Esophagus mucosa (tissue), 1 donor: ENCODE results near the gene EFL1. TPM values are rescaled to one million over a fixed set of nuclear protein-coding genes. Genes with fewer than 3 reads are reported as not detected.
"Not testable (repeated sequence)": the region's sequence is repeated elsewhere in the genome, so short reads cannot be mapped to it uniquely, and the experiment has no call there.

Source experiments
- ATAC-seq: fragments of 200-7000 bp; cut with Tn5 transposase; one replicate; pipeline ENCODE4 v1.9.1; 2020
- total RNA-seq: library from RNA; stranded (reverse); gene quantifications from one replicate; pipeline ENCODE4 v1.2.4, GENCODE V29; 2023
- donor health status: DM: yes; HTN: yes; CAD: no.

Gene EFL1
- total RNA-seq, 1 donor from 2014 or later = 14.5 TPM

DNA sequence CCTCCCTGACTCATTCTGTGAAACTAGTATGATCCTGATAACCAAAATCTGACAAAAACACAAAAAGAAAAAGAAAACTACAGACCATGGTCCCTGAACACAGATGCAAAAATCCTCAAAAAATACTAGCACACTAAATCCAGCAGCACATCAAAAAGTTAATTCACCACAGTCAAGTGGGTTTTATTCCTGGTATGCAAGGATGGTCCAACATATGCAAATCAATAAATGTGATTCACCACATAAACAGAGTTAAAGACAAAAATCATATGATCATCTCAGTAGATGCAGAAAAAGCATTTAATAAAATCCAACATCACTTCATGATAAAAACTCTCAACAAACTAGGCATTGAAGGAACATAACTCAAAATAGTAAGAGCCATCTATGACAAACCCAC is 12.9 kb upstream of the EFL1 start:
- no peak for ATAC-seq

DNA sequence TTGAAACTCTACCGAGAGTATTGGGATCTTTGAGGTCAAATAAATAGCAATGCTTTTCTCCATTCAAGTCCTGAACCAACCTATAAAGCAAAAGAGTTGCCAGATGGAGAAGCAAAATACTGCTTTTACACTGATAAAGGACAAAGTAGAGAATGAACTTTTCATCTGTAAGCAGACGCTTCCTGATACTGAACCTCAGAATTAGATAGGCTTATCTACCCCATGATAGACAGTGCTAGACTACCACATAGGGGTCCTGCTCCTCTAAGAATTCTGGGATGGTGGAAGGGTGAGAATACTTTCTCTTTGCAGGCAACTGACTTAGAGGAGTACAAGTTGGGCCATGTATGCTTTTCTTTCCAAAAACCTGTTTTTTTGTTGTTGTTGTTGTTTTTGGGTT is 9.6 kb upstream of the EFL1 start:
- ATAC-seq = no peak

DNA sequence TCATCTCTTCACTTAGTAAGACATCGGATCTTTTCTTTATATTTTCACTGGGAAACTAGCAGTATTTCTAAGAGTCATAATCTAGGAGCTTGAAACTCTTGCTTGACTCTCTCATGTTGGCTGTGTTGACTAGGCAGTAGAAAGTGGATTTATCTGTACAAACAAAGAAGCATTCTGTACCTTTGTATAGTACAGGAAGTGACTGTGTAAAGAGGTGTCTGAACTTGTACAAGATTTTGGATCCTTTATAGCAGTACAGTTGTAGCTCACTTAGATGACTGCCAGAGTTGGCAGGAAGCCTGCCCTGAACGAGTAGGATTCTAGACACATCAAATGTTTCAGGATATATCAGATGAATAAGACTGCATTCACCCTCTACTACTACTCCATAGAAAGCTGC is 5.9 kb upstream of the EFL1 start:
- peak; percentile 99 for ATAC-seq

- ATAC-seq = not testable (repeated sequence)
These were observed 4.6 kb upstream of the EFL1 start for GRCh38 chr15:82267137-82267536.

DNA sequence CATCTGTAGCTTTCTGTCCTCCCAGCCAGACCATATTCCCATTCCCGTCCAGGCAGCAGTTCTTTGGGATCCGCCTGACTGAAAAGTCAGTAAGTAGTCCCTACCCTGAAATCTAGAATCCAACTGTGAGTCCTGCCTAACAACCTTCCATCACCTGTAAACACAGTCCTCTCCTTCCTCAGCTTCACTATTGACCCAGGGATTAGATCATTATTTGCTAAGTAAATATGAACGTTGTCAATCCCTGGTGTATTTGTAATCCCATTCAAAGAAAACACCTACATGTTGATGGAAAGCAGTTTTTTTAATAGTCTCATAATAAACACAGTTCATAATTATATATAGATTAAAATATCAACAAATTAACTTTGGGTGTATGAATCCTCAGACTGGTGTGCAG is 816 bp upstream of the EFL1 start:
- ATAC-seq = peak; percentile 23

- peak; percentile 71 for ATAC-seq
These were observed 740 bp downstream of the EFL1 start for GRCh38 chr15:82261566-82262421.

DNA sequence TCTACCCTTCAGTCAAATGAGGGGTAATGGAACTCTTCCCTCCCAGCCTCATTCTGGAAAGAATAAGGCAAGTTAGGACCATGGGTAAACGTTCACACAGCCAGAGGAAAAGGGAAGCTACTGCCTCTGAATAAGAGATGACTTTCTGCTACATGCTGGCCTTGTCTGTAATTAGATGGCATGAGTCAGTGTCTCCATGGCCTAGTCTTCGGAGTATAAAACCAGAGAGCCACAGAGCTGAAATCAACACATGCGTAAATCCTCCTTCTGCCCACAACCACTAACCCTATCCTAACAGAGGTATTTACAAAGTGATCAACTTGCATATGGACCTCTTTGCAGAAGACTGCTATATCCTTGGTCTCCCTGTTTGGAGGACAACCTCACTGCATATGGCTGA is 14.3 kb downstream of the EFL1 start:
- not testable (repeated sequence) for ATAC-seq

DNA sequence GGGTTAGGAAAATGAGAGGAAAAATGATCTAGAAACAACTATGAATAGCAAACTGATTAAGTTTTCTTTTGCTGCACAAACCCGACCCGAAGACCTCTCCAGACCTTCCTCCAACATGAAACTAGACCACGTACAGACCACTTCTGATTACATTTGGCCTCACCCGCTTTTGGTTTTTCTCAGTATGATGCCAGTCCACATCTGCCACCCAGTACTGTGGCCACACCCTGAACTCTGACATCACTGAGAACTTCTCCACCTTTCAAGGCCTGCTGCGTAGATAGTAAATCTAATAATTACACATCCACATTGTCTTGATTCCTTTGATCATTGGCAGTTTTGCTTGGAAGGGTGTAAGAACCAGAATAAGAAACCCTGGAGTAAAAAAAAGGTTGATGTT is 16.6 kb downstream of the EFL1 start:
- not testable (repeated sequence) for ATAC-seq

- ATAC-seq = not testable (repeated sequence)
These were observed 18.9 kb downstream of the EFL1 start for GRCh38 chr15:82243644-82244043.

GRCh38 chr15:82241836-82242499 is 20.6 kb downstream of the EFL1 start:
- ATAC-seq = not testable (repeated sequence)

GRCh38 chr15:82239685-82240391 is 22.7 kb downstream of the EFL1 start:
- no peak for ATAC-seq

DNA sequence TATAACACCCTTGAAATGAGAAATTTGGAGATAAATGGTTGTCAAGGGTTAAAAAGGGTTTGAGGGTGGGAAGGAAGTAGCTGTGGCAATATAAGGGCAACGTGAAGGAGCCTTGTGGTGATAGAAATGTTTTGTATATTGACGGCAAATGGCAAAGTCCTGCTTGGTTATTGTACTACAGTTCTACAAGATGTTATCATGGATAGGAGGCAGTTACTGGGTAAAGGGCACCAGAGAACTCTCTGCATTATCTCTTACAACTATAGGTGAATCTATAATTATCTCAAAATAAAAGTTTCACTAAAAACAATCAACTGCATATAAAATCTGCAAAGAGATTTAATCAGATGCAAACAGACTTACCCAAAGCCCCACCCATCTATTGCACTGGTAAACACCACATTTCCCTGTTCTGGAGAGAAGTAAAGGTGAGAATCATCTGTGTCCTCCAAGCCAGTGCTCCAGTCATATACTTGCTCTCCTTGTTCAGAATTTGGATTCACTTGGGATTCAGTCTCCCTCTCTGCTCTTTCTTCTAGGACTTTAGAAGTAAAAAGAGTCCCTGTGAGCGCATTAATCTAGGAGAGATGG is 24.5 kb downstream of the EFL1 start:
- ATAC-seq = not testable (repeated sequence)

DNA sequence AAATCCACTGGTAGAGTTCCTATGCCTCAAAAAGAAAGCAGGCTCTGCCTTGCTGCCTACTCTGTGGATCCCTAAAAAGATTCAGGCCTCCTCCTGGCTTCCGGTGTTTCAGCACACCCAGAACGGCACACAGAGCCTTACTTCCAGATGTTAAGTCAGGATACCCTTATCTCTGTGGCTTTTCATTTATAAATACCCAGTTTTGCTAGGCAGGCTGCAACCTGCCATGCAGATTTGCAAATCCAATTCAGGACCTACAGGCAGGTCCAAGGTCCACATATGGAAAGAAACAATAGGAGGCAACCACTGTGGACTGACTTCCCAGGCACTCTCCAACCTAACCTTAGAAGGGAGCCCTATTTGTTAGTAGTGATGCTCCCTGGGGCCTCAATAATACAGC is 30.7 kb downstream of the EFL1 start:
- ATAC-seq = no peak

- ATAC-seq = no peak
These were observed 31.3 kb downstream of the EFL1 start for GRCh38 chr15:82231233-82231632.

- ATAC-seq = no peak
These were observed 33.8 kb downstream of the EFL1 start for GRCh38 chr15:82228750-82229149.

DNA sequence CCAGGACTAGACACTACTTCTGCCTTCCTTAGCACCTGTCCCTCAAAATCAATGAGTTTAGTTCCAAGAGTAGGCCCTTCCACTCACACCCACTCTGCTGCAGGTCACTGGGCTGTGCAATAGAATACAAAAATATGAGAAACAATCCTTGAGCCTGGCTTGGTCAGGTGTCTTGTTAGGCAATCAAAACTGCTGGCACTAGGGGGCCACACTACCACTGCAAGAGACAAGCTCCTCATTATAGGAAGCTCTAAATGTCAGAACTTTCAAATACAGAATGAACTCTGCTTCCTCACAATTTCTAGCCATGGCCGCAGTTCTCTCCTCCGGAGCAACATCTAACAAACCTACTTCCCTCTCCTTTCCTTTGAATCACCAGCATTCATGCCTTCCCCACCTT is 41.0 kb downstream of the EFL1 start:
- not testable (repeated sequence) for ATAC-seq

- ATAC-seq = not testable (repeated sequence)
These were observed 46.4 kb downstream of the EFL1 start for GRCh38 chr15:82216092-82216491.

DNA sequence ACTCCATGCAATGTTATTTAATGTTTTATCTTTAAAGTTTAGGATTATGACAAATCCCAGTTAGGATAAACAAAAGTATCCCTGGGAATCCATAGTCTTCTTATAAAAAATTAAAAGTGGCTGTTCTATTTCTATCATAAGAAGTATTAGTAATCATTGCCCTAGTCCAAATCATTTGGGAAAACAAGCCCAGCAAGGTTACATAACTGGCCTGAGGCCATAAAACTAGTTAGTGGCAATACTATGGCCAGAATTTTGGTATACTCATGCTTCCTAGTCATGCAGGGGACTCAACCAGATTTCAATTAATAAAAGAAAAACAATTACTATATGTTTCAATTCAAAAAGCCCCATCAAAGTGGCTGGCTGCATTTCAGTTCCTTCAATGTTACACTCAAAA is 50.3 kb downstream of the EFL1 start:
- ATAC-seq = not testable (repeated sequence)

DNA sequence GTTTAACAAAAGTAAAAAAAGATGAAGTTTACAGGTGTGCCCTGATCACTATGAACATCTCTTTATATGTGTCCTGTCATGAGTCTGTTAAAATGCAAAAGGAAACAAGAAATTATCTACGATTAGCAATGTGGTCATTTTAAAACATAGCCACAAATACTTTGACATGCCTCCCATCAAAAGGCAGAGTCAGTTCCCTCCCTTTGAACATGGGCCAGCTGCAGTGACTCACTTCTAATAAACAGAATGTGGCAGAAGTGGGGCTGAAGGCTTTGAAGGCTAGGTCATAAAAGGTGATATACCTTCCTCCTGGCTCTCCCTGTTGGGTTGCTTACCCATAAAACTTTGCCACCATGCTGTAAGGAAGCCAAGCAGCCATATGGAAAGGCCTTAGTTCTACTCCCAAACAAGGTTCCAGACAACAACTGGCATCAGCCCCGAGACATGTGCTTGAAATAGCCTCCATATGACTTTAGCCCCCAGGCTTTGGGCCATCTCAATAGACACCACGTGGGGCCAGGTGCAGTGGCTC is 52.4 kb downstream of the EFL1 start:
- peak; percentile 83 for ATAC-seq

DNA sequence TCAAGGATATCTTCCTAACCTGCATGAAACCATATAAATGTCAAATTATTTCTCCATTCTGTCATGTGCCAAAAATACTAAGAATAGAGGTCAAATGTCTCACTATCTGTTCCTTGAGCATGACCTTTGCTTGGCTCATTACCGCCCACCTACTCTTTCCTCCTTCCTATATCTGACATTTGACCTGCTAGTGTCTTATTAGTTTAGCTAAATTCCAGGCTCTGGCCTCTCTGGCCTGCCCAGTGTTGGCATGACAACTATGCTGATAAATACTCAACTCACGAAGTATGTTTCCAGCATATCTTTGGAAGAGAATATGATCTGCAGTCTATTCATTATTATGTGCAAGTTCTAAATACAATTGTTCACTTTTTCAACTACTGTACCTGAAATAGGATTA is 58.0 kb downstream of the EFL1 start:
- ATAC-seq = not testable (repeated sequence)

- ATAC-seq = peak; percentile 90
These were observed 64.6 kb downstream of the EFL1 start for GRCh38 chr15:82197733-82198594.

DNA sequence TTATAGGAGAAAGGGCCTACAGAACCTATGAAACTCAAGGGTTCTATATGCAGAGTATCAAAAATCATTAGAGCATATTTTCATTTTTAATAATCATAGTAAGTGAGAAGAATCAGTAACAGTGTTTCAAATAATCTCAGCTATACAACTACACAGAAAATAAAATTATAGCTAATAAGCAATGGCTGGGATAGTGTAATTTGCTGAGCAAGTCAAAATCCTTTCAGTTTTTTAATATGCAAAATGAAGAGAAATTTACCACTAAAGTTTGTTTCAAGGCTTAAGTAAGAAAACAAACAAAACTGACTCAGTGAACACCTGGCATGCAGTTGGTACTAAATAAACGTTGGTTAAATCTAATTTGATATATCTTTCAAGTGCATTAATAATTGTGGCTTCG is 66.2 kb downstream of the EFL1 start:
- ATAC-seq = no peak
